HepG2 (cell line): ENCODE measurements around the gene POLR1D. TPM values are rescaled to one million over a fixed set of nuclear protein-coding genes. Genes with fewer than 3 reads are reported as not detected.

Experiments used
- ARNT2 ChIP-seq: sonication (generic); formaldehyde crosslinking; IDR thresholded peaks from 2 replicates; pipeline ENCODE4 v1.8.0; 2022; ENCODE audit warnings: mild to moderate bottlenecking, low read depth, missing genetic modification reagents, moderate library complexity
- BCLAF1 ChIP-seq: fragments of 450-650 bp; IDR thresholded peaks from 2 replicates; pipeline ENCODE4 v1.6.1; 2017; ENCODE audit warnings: mild to moderate bottlenecking
- CCDC6 ChIP-seq: sonication (generic); formaldehyde crosslinking; IDR thresholded peaks from 2 replicates; pipeline ENCODE4 v1.8.1; 2022; ENCODE audit warnings: mild to moderate bottlenecking, missing genetic modification reagents, moderate library complexity
- ERF ChIP-seq: IDR thresholded peaks from 2 replicates; pipeline ENCODE4 v1.6.1; 2018; ENCODE audit warnings: missing biosample characterization, missing genetic modification reagents
- FOXP4 ChIP-seq: sonication (generic); formaldehyde crosslinking; IDR thresholded peaks from 2 replicates; pipeline ENCODE4 v1.4.0; 2020; ENCODE audit warnings: missing genetic modification reagents
- GATAD2A ChIP-seq: IDR thresholded peaks from 2 replicates; pipeline ENCODE4 v1.6.1; 2016
- HNRNPH1 ChIP-seq: fragments of 200-400 bp; formaldehyde crosslinking; optimal IDR thresholded peaks from 2 replicates; pipeline ENCODE3; 2017; ENCODE audit warnings: mild to moderate bottlenecking, low read depth, low read length
- KLF16 ChIP-seq, 2 experiments: sonication (generic) in 1 of 2; formaldehyde crosslinking in 1 of 2; IDR thresholded peaks; 2 replicates each; pipeline versions ENCODE4 v1.6.1 to v1.8.0; 2016 to 2023; ENCODE audit warnings: missing genetic modification reagents in 2 of 2, missing compliant biosample characterization in 1 of 2
- MTERF4 ChIP-seq: sonication (generic); formaldehyde crosslinking; IDR thresholded peaks from 2 replicates; pipeline ENCODE4 v1.8.0; 2023; ENCODE audit warnings: mild to moderate bottlenecking, missing genetic modification reagents
- POLR2G ChIP-seq: fragments of 200-400 bp; formaldehyde crosslinking; IDR thresholded peaks from 2 replicates; pipeline ENCODE4 v1.6.1; 2018; ENCODE audit warnings: mild to moderate bottlenecking, low read depth, low read length, moderate library complexity
- REL ChIP-seq: sonication (generic); formaldehyde crosslinking; conservative IDR thresholded peaks from 2 replicates; pipeline ENCODE4 v1.8.0; 2022; ENCODE audit warnings: mild to moderate bottlenecking, missing genetic modification reagents, moderate library complexity
- SETDB1 ChIP-seq: sonication (generic); formaldehyde crosslinking; IDR thresholded peaks from 2 replicates; pipeline ENCODE4 v1.5.1; 2020; ENCODE audit warnings: missing genetic modification reagents, mild to moderate bottlenecking, borderline replicate concordance
- TEF ChIP-seq: sonication (generic); formaldehyde crosslinking; IDR thresholded peaks from 2 replicates; pipeline ENCODE4 v1.5.0; 2020; ENCODE audit warnings: missing genetic modification reagents
- WIZ ChIP-seq: sonication (generic); formaldehyde crosslinking; IDR thresholded peaks from 2 replicates; pipeline ENCODE4 v1.5.1; 2020; ENCODE audit warnings: mild to moderate bottlenecking, missing genetic modification reagents
- ZFP41 ChIP-seq: sonication (generic); formaldehyde crosslinking; IDR thresholded peaks from 2 replicates; pipeline ENCODE4 v1.4.0; 2020; ENCODE audit warnings: mild to moderate bottlenecking, missing genetic modification reagents, borderline replicate concordance
- ZHX1 ChIP-seq: sonication (generic); formaldehyde crosslinking; IDR thresholded peaks from 2 replicates; pipeline ENCODE4 v1.8.1; 2022; ENCODE audit warnings: low read depth, mild to moderate bottlenecking, missing genetic modification reagents
- ZNF251 ChIP-seq: sonication (generic); formaldehyde crosslinking; IDR thresholded peaks from 2 replicates; pipeline ENCODE4 v1.9.0; 2021; ENCODE audit warnings: mild to moderate bottlenecking, missing genetic modification reagents
- ZNF44 ChIP-seq: sonication (generic); formaldehyde crosslinking; IDR thresholded peaks from 2 replicates; pipeline ENCODE4 v1.5.1; 2020; ENCODE audit warnings: mild to moderate bottlenecking, missing genetic modification reagents
- ZNF546 ChIP-seq: sonication (generic); formaldehyde crosslinking; conservative IDR thresholded peaks from 2 replicates; pipeline ENCODE4 v1.8.1; 2023; ENCODE audit warnings: mild to moderate bottlenecking, missing genetic modification reagents
- ZNF576 ChIP-seq: sonication (generic); formaldehyde crosslinking; IDR thresholded peaks from 2 replicates; pipeline ENCODE4 v1.4.0; 2020; ENCODE audit warnings: mild to moderate bottlenecking, missing genetic modification reagents
- ZNF670 ChIP-seq: sonication (generic); formaldehyde crosslinking; IDR thresholded peaks from 2 replicates; pipeline ENCODE4 v1.8.0; 2022; ENCODE audit warnings: mild to moderate bottlenecking, missing genetic modification reagents, borderline replicate concordance
- ZNF747 ChIP-seq: sonication (generic); formaldehyde crosslinking; IDR thresholded peaks from 2 replicates; pipeline ENCODE4 v1.8.1; 2023; ENCODE audit warnings: missing genetic modification reagents, mild to moderate bottlenecking, borderline replicate concordance
- polyA plus RNA-seq, 8 experiments: library from polyadenylated mRNA; depleted of rRNA in 3 of 8; stranded (reverse) in 7 of 8; unstranded in 1 of 8; fragments of >200 nt; fragmentation: Illumina TruSeq in 4 of 8; extraction: Trizol in 4 of 8; gene quantifications; 2 replicates each; pipeline versions ENCODE4 v1.2.1 to v1.2.3, GENCODE V29; 2011 to 2016; ENCODE audit warnings: low read depth in 4 of 8, missing spikeins in 1 of 8, mixed read lengths in 1 of 8; ENCODE audit not compliant: insufficient read depth in 1 of 8
- total RNA-seq, 5 experiments: library from RNA; depleted of rRNA; stranded (reverse); fragments of >200 nt; fragmentation: Illumina TruSeq; extraction: Trizol; gene quantifications; 2 replicates each; pipeline ENCODE4 v1.2.3, GENCODE V29; 2016; ENCODE audit warnings: low read depth in 1 of 5

POLR1D gene
- total and polyA plus RNA-seq, 2 of the 13 experiments (the other 11 are each of a cell fraction or from before 2014, with no cell fraction given), result 183 to 490 TPM

GRCh38 chr13:27624071-27624470, 2.4 kb downstream of the POLR1D start (continued):
- TF ChIP-seq ZFP41 (no peak), ZHX1 (CRISPR knock-in tag) (no peak), ZNF576 (CRISPR knock-in tag) (no peak), ARNT2 (CRISPR knock-in tag) (no peak), ZNF251 (no peak), CCDC6 (no peak), TEF (no peak), ZNF44 (no peak), HNRNPH1 (no peak), ZNF546 (no peak), ZNF747 (CRISPR knock-in tag) (no peak), ERF (CRISPR knock-in tag) (no peak), GATAD2A (CRISPR knock-in tag) (peak; percentile 26; the same call in 1 of the 2 replicates), REL (CRISPR knock-in tag) (no peak), KLF16 (CRISPR knock-in tag; IDR thresholded peaks at IDR 0.05) (no peak), SETDB1 (CRISPR knock-in tag) (no peak), WIZ (CRISPR knock-in tag) (no peak), ZNF670 (no peak), FOXP4 (CRISPR knock-in tag) (peak; percentile 72), BCLAF1 (no peak), POLR2G (no peak), MTERF4 (no peak)
